ENCODE measurements around the gene TAOK3. TPM values are rescaled to one million over a fixed set of nuclear protein-coding genes. Genes with fewer than 3 reads are reported as not detected.

Gene TAOK3
- total and polyA plus RNA-seq, 2 of the 8 experiments (the other 6 are each of a cell fraction or from before 2014, with no cell fraction given), result 5.2 to 9.3 TPM

GRCh38 chr12:118359541-118359915 lies 13.2 kb downstream of the TAOK3 start:
- H2AK5ac ChIP-seq (ENCODE audit: low read depth, low read length), result no peak overlapping the region
- POLR2A ChIA-PET (ENCODE audit: partially characterized antibody), result no interaction called here
- H3K9ac ChIP-seq (replicated peaks in 1 of 4; ENCODE audit: extremely low read depth in 1 of 4, low read depth in 3 of 4, low read length in 3 of 4), result no peak overlapping the region
- no peak overlapping the region for H2BK120ac ChIP-seq (replicated peaks; ENCODE audit: low read depth, low read length)
- no peaks in the 10 kb centered on the region for H3K79me1 ChIP-seq (ENCODE audit: low read depth, low read length)
- no peak overlapping the region for H2BK12ac ChIP-seq (ENCODE audit: low read depth, low read length)
- no peak overlapping the region for H4K5ac ChIP-seq (ENCODE audit: insufficient read length, low read depth, low read length)
- H4K8ac ChIP-seq (ENCODE audit: extremely low read depth, insufficient read depth, low read length), result no peak overlapping the region
- H3K18ac ChIP-seq (ENCODE audit: extremely low read depth, low read length), result no peak overlapping the region
- no peak overlapping the region for H3K23ac ChIP-seq (ENCODE audit: insufficient read length)
- H3K4me2 ChIP-seq (ENCODE audit: insufficient read depth in 1 of 2, low read depth in 2 of 2, low read length in 2 of 2), result no peak overlapping the region
- H3K4me1 ChIP-seq (replicated peaks in 1 of 4; ENCODE audit: control insufficient read depth in 3 of 4, insufficient read depth in 4 of 4, low read length in 3 of 4), result no peaks in the 10 kb centered on the region
- CTCF ChIA-PET (ENCODE audit: partially characterized antibody), result interaction anchor here (0.8 to 3.1 kb wide), 3 partner anchors 16 to 193 kb away, joined by 4 to 12 read pairs (median 7); no protein-coding TSS in a partner anchor
- H3K79me2 ChIP-seq (ENCODE audit: control insufficient read depth in 1 of 2, insufficient read depth in 2 of 2, low read length in 2 of 2), result no peaks in the 10 kb centered on the region
- TF ChIP-seq, protein P1, sequence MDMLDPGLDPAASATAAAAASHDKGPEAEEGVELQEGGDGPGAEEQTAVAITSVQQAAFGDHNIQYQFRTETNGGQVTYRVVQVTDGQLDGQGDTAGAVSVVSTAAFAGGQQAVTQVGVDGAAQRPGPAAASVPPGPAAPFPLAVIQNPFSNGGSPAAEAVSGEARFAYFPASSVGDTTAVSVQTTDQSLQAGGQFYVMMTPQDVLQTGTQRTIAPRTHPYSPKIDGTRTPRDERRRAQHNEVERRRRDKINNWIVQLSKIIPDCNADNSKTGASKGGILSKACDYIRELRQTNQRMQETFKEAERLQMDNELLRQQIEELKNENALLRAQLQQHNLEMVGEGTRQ (IDR thresholded peaks at IDR 0.05; ENCODE audit: low read length), result no peak
- TF ChIP-seq POLR2A (IDR thresholded peaks at IDR 0.05; ENCODE audit: control extremely low read depth in 1 of 2, low read depth in 2 of 2, low read length in 2 of 2), result no peak
- no peak for TF ChIP-seq TBP (IDR thresholded peaks at IDR 0.05; ENCODE audit: low read depth, low read length)
- no peak for TF ChIP-seq SIX5 (IDR thresholded peaks at IDR 0.05; ENCODE audit: low read depth, low read length)
- H2BK20ac ChIP-seq (ENCODE audit: low read length), result no peak overlapping the region
- no peaks in the 10 kb centered on the region for H4K20me1 ChIP-seq (replicated peaks in 1 of 2; ENCODE audit: control insufficient read depth in 1 of 2, insufficient read depth in 2 of 2, low read length in 2 of 2)
- H2AFZ ChIP-seq (ENCODE audit: low read length), result no peak overlapping the region
- DNase-seq (ENCODE audit: low read depth in 1 of 2, low spot score in 2 of 2), result no peak
- H3K23me2 ChIP-seq (ENCODE audit: low read depth, low read length), result no peaks in the 10 kb centered on the region
- H3K27me3 ChIP-seq (replicated peaks in 1 of 4; ENCODE audit: control insufficient read depth in 3 of 4, extremely low read depth in 1 of 4, insufficient read depth in 3 of 4, low read length in 3 of 4), result no peaks in the 10 kb centered on the region
- no peak overlapping the region for H2BK15ac ChIP-seq (ENCODE audit: low read length)
- H3K9me3 ChIP-seq (ENCODE audit: insufficient read depth in 2 of 2, low read depth in 1 of 2, low read length in 1 of 2), result no peaks in the 10 kb centered on the region
- no peak overlapping the region for H3K4ac ChIP-seq (replicated peaks; ENCODE audit: insufficient read length, low read depth, low read length)
- H3K56ac ChIP-seq (replicated peaks; ENCODE audit: insufficient read length, low read depth, low read length), result no peak overlapping the region
- H3K4me3 ChIP-seq (ENCODE audit: extremely low read depth in 1 of 4, insufficient read depth in 2 of 4, low read depth in 3 of 4, low read length in 4 of 4), result no peak overlapping the region
- whole genome bisulfite sequencing, 2 experiments (ENCODE audit: extremely low coverage in 1 of 2, insufficient coverage in 1 of 2, insufficient read length in 1 of 2, insufficient replicate concordance in 2 of 2, low coverage in 1 of 2, low lambda C conversion rate in 2 of 2, missing lambda C conversion rate in 1 of 2), result 93% methylated on average over 4 of the region's 4 CpGs; no CpG with 5 or more reads in 1 of the 2 experiments
- no peak overlapping the region for H2BK5ac ChIP-seq (ENCODE audit: low read depth, low read length)
- no peak overlapping the region for H3K14ac ChIP-seq (ENCODE audit: insufficient read length)
- no peak for FAIRE-seq
- no peaks in the 10 kb centered on the region for H3K36me3 ChIP-seq (ENCODE audit: control insufficient read depth in 2 of 4, insufficient read depth in 4 of 4, low read length in 3 of 4)
- no peak overlapping the region for H4K91ac ChIP-seq (replicated peaks; ENCODE audit: insufficient read length, low read length)
- H3K27ac ChIP-seq (ENCODE audit: low read depth, low read length), result no peak overlapping the region
